ENCODE results near the gene GNAI3. TPM values are rescaled to one million over a fixed set of nuclear protein-coding genes. Genes with fewer than 3 reads are reported as not detected.

The GNAI3 gene
- total RNA-seq, 1 experiment from 2014 or later: 9.9 TPM

DNA sequence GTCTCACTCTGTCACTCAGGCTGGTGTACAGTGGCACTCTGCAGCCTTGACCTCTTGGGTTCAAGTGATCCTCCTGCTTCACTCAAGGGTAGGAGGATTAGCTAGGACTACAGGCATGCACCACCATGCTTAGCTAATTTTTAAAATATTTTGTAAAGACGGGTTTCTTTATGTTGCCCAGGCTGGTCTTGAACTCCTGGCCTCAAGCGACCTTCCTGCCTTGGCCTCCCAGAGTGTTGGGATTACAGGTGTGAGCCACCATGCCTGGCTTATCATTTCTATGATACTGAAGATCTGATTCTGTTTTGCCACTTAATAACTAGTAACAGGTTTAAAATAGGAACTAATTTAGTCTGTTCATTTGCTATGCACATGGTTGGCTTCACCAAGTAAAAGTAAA lies 33.6 kb downstream of the GNAI3 start:
- TF ChIP-seq, protein P1, sequence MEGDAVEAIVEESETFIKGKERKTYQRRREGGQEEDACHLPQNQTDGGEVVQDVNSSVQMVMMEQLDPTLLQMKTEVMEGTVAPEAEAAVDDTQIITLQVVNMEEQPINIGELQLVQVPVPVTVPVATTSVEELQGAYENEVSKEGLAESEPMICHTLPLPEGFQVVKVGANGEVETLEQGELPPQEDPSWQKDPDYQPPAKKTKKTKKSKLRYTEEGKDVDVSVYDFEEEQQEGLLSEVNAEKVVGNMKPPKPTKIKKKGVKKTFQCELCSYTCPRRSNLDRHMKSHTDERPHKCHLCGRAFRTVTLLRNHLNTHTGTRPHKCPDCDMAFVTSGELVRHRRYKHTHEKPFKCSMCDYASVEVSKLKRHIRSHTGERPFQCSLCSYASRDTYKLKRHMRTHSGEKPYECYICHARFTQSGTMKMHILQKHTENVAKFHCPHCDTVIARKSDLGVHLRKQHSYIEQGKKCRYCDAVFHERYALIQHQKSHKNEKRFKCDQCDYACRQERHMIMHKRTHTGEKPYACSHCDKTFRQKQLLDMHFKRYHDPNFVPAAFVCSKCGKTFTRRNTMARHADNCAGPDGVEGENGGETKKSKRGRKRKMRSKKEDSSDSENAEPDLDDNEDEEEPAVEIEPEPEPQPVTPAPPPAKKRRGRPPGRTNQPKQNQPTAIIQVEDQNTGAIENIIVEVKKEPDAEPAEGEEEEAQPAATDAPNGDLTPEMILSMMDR (conservative IDR thresholded peaks at IDR 0.05): no peak
- H3K18ac ChIP-seq (ENCODE audit: insufficient read length, low read depth, low read length): no peak overlapping the region
- no peak overlapping the region for H3K4me2 ChIP-seq (ENCODE audit: insufficient read depth, insufficient read length, low read length)
- no peak overlapping the region for H3K4me3 Mint-ChIP-seq
- no peak overlapping the region for H2BK15ac ChIP-seq (ENCODE audit: low read depth, low read length)
- H3K4me1 Mint-ChIP-seq: no peaks in the 10 kb centered on the region
- no peak overlapping the region for H2BK120ac ChIP-seq (ENCODE audit: low read depth, low read length, poor library complexity, severe bottlenecking)
- H3K9me3 Mint-ChIP-seq: no peaks in the 10 kb centered on the region
- H3K23ac ChIP-seq (ENCODE audit: insufficient read length, low read depth, low read length): no peak overlapping the region
- no peak overlapping the region for H3K27ac ChIP-seq (ENCODE audit: insufficient read length, low read depth, low read length)
- no peaks in the 10 kb centered on the region for H4K20me1 ChIP-seq (ENCODE audit: control insufficient read depth, insufficient read depth, insufficient read length)
- no CpG with 5 or more reads among the region's 2 CpGs for WGBS (ENCODE audit: extremely low coverage, insufficient read length, low lambda C conversion rate)
- no peak overlapping the region for H3K9ac ChIP-seq (ENCODE audit: extremely low read depth, insufficient read length, low read length)
- H3K79me2 ChIP-seq (ENCODE audit: insufficient read depth, low read length): no peaks in the 10 kb centered on the region
- H2AFZ ChIP-seq (ENCODE audit: low read length): no peak overlapping the region
- H3K27me3 ChIP-seq (ENCODE audit: insufficient read depth, low read length): no peaks in the 10 kb centered on the region
- H3K56ac ChIP-seq (ENCODE audit: insufficient read length, low read depth, low read length): no peak overlapping the region
- no peak overlapping the region for H3K27ac Mint-ChIP-seq
- no peak overlapping the region for H3K4ac ChIP-seq (ENCODE audit: low read depth, low read length)
- no peaks in the 10 kb centered on the region for H3K9me3 ChIP-seq (ENCODE audit: control insufficient read depth, low read depth, low read length)
- DNase-seq: no peak
- no peaks in the 10 kb centered on the region for H3K23me2 ChIP-seq (ENCODE audit: insufficient read length, low read depth, low read length, poor library complexity, severe bottlenecking)
- H3K27me3 Mint-ChIP-seq (ENCODE audit: low read depth): no peaks in the 10 kb centered on the region
- H3K4me1 ChIP-seq (ENCODE audit: insufficient read depth, low read length): no peaks in the 10 kb centered on the region
- H4K5ac ChIP-seq (ENCODE audit: insufficient read length, low read depth, low read length): no peak overlapping the region
- H4K8ac ChIP-seq (replicated peaks; ENCODE audit: insufficient read length, low read depth, low read length): no peak overlapping the region
- H2AK5ac ChIP-seq (ENCODE audit: insufficient read length, low read length): no peak overlapping the region
- H3K79me1 ChIP-seq (ENCODE audit: insufficient read depth, low read depth, low read length, poor library complexity, severe bottlenecking): no peaks in the 10 kb centered on the region
- no peak overlapping the region for H2BK5ac ChIP-seq (ENCODE audit: insufficient read length, low read length)
- no peak overlapping the region for H3K14ac ChIP-seq (ENCODE audit: insufficient read depth, low read length)
- H2BK12ac ChIP-seq (ENCODE audit: insufficient read length, low read depth, low read length): no peak overlapping the region
- peaks cover 18 to 58% (median 53%) of the 10 kb centered on the region in 3 experiments; a peak in 6 of 7 replicates for H3K36me3 Mint-ChIP-seq (ENCODE audit: insufficient read depth in 1 of 3, low read depth in 3 of 3)
- H4K91ac ChIP-seq (ENCODE audit: insufficient read length, low read depth, low read length): no peak overlapping the region
- no peak overlapping the region for H3T11ph ChIP-seq (ENCODE audit: low read length)
- H2BK20ac ChIP-seq (ENCODE audit: low read depth, low read length, poor library complexity, severe bottlenecking): no peak overlapping the region

Data from H9 (cell line).